Mesodermal cell (in vitro differentiated cells): Measurements from ENCODE around the gene OTOP2.

ENCODE experiments used
- H3K27ac ChIP-seq: 2 replicates; pipeline ENCODE4 v1.7.0; 2013; ENCODE audit warnings: mild to moderate bottlenecking, low read depth, low read length, moderate library complexity; ENCODE audit not compliant: severe bottlenecking
- H3K36me3 ChIP-seq: 2 replicates; pipeline ENCODE4 v1.7.1; 2013; ENCODE audit warnings: mild to moderate bottlenecking, low read length, moderate library complexity; ENCODE audit not compliant: control insufficient read depth, insufficient read depth
- H3K4me1 ChIP-seq: one replicate; pipeline ENCODE4 v1.7.1; 2013; ENCODE audit warnings: mild to moderate bottlenecking, low read length; ENCODE audit not compliant: insufficient read depth, control insufficient read depth, poor library complexity, severe bottlenecking
- H3K4me3 ChIP-seq: 2 replicates; pipeline ENCODE4 v1.7.0; 2013; ENCODE audit warnings: low read length, control low read depth, mild to moderate bottlenecking; ENCODE audit not compliant: insufficient read depth, poor library complexity, severe bottlenecking; ENCODE audit errors: extremely low read depth
- H3K9me3 ChIP-seq: 2 replicates; pipeline ENCODE4 v1.7.1; 2013; ENCODE audit warnings: mild to moderate bottlenecking, low read length, moderate library complexity; ENCODE audit not compliant: control insufficient read depth
- whole genome bisulfite sequencing, 2 experiments: methylation state at CpG; one replicate each; pipeline ENCODE4 v1.1.5; 2013; ENCODE audit warnings: missing lambda C conversion rate in 2 of 2; ENCODE audit not compliant: insufficient coverage in 2 of 2; 5-methylcytosine and 5-hydroxymethylcytosine counted together

Gene OTOP2

GRCh38 chr17:74945543-74945942 is 21.5 kb downstream of the OTOP2 start:
- H3K4me3 ChIP-seq: no peak overlapping the region
- H3K27ac ChIP-seq: no peak overlapping the region
- no peaks in the 10 kb centered on the region for H3K36me3 ChIP-seq
- WGBS, 2 experiments: 61 to 64% methylated on average over 6 of the region's 6 CpGs
- no peaks in the 10 kb centered on the region for H3K9me3 ChIP-seq
- H3K4me1 ChIP-seq: no peaks in the 10 kb centered on the region

DNA sequence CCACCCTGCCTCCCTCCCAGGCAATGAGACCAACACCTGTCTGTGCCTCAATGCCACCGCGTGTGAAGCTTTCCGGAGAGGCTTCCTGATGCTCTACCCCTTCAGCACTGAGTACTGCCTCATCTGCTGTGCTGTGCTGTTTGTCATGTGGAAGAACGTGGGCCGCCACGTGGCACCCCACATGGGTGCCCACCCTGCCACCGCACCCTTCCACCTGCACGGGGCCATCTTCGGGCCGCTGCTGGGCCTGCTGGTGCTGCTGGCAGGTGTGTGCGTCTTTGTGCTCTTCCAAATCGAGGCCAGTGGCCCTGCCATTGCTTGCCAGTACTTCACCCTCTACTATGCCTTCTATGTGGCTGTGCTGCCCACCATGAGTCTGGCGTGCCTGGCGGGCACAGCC is 22.6 kb downstream of the OTOP2 start:
- Histone ChIP-seq H3K9me3 (no peaks in the 10 kb centered on the region), H3K36me3 (no peaks in the 10 kb centered on the region), H3K4me1 (no peaks in the 10 kb centered on the region), H3K27ac (no peak overlapping the region), H3K4me3 (no peak overlapping the region)
- 85 to 93% methylated on average over 14 of the region's 14 CpGs for WGBS, 2 experiments

DNA sequence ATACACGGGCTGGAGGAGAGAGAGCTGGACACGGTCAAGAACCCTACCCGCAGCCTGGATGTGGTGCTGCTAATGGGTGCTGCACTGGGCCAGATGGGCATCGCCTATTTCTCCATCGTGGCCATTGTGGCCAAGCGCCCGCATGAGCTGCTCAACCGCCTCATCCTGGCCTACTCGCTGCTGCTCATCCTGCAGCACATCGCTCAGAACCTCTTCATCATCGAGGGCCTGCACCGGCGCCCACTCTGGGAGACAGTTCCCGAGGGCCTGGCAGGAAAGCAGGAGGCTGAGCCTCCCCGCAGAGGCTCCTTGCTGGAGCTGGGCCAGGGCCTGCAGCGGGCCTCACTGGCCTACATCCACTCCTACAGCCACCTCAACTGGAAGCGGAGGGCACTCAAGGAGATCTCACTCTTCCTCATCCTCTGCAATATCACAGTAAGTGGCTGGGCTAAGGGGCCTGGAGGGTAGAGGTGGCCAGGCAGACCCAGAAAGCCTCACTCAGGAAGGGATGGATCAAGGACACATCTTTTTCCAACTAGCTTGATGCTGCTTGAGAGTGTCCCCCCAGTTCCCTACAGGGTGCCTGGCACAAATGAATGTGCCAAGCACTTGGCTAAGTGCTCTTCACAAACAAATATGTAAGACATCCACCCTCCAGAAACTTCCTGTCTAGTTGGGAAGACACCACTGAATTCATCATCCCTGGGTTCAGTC is 23.1 kb downstream of the OTOP2 start:
- Histone ChIP-seq H3K9me3 (no peaks in the 10 kb centered on the region), H3K27ac (no peak overlapping the region), H3K4me1 (no peaks in the 10 kb centered on the region), H3K4me3 (no peak overlapping the region), H3K36me3 (no peaks in the 10 kb centered on the region)
- WGBS, 2 experiments: 90 to 92% methylated on average over 14 to 15 of the region's 17 CpGs

DNA sequence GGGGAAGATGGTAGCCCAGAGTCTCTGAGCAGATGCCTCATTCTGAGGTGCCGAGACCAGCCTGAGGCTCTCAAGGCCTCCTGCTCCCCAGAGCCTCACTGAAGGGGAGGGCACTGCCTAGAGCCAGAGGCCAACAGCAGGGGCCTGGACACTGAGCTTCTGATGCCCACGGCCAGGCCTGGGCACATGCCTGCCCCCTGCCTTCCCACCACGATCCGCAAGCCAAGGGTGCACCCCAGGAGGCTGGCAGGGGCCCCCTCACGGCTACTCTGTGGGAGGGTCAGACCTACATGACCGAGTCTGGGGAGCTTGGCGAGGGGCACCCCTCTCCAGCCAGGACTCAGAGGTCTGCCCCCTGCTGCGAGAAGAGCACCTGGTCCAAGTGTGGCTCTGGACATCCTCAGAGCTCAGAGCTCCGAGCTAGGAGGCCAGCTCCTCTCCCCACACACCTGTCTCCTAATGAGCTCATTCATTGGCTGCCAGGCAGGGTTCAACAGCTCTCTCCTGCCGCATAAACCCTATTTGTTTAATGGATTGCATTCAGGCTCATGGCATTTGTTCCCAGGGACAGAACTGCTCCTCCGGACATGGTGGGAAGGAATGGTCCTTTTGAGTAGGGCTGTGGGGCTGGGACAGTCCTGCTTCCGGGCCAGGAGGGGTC is 25.5 kb downstream of the OTOP2 start:
- no peak overlapping the region for H3K4me3 ChIP-seq
- 76 to 92% methylated on average over 9 to 12 of the region's 12 CpGs for WGBS, 2 experiments
- H3K27ac ChIP-seq: no peak overlapping the region
- H3K9me3 ChIP-seq: no peaks in the 10 kb centered on the region
- H3K36me3 ChIP-seq: no peaks in the 10 kb centered on the region
- H3K4me1 ChIP-seq: no peaks in the 10 kb centered on the region

DNA sequence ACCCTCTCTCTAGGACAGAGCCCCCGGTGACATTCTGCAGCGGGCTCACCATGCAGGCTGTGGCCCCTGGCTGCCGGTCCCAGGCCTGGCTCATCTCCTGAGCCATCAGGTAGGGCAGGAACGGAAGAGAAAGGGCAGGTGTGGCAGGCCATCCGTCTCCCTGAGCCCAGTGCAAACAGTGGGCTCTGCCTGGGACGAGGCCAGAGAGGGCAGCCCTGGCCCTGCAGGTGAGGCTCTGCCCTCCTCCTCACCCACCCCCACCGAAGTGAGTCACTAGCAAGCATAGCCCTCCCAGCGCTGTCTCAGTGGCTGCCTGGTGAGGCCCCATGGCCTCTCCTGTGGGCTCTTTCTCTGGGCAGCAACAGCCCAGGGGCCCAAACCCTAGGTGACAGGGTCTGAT is 26.1 kb downstream of the OTOP2 start:
- Histone ChIP-seq H3K4me3 (no peak overlapping the region), H3K27ac (no peak overlapping the region), H3K9me3 (no peaks in the 10 kb centered on the region), H3K36me3 (no peaks in the 10 kb centered on the region), H3K4me1 (no peaks in the 10 kb centered on the region)
- 59 to 68% methylated on average over 6 to 7 of the region's 8 CpGs for WGBS, 2 experiments

DNA sequence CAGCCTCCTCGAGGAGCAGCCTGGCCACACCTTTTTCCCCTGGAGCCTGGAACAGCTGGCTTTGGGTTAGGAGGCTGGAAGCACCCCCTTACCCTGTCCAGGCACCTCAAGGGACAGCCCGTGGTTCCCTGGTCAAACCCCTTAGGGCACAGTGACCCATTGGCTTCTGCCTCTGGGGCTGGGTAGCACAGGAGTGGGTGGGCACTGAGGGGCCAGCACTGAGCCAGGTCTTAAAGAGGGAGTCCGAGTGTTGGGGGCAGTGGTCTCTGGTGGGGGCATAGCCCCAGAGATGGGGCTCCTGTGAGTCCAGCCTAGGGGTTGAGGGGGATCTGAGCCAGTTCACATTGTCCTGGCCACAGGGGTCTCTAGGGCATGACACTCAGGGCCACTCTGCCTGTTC is 27.0 kb downstream of the OTOP2 start:
- WGBS, 2 experiments: 74 to 80% methylated on average over 2 to 3 of the region's 3 CpGs
- H3K36me3 ChIP-seq: no peaks in the 10 kb centered on the region
- H3K4me3 ChIP-seq: no peak overlapping the region
- no peaks in the 10 kb centered on the region for H3K9me3 ChIP-seq
- no peaks in the 10 kb centered on the region for H3K4me1 ChIP-seq
- no peak overlapping the region for H3K27ac ChIP-seq

DNA sequence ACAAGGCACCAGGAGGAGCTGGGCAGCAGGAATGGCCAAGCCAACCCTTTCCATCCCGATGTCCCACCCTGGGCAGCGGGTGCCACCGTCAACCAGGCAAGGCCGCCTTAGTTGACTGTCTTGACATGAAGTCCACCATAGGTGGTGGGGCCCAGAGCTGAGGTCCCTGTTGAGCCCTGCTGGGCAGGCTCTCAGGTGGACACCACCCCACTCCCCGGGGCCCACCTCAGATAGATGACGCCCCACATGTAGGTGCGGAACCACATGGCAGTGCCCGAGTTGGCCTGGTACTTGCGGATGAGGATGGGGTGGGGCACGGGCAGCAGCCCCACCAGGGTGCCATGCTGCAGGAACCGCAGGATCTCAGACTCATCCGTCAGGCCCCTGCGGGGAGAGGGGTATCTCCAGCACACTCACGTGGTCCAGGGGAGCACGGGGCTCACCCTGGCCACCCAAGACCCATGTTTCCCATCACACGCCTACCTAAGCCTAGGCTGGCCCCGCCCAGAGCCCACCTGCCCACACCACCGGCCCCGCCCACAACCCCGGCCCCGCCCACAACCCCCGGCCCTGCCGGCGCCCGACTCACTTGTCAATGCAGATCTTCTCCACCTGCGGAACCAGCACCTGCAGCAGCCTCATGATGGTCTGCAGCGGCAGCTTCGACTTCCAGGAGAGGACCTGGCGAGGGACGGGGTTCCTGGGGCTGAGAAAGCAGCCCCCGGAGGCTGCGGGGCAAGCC is 27.8 kb downstream of the OTOP2 start:
- no peaks in the 10 kb centered on the region for H3K9me3 ChIP-seq
- H3K4me3 ChIP-seq: no peak overlapping the region
- WGBS, 2 experiments: 77 to 91% methylated on average over 21 to 26 of the region's 32 CpGs
- no peak overlapping the region for H3K27ac ChIP-seq
- H3K36me3 ChIP-seq: no peaks in the 10 kb centered on the region
- no peaks in the 10 kb centered on the region for H3K4me1 ChIP-seq

DNA sequence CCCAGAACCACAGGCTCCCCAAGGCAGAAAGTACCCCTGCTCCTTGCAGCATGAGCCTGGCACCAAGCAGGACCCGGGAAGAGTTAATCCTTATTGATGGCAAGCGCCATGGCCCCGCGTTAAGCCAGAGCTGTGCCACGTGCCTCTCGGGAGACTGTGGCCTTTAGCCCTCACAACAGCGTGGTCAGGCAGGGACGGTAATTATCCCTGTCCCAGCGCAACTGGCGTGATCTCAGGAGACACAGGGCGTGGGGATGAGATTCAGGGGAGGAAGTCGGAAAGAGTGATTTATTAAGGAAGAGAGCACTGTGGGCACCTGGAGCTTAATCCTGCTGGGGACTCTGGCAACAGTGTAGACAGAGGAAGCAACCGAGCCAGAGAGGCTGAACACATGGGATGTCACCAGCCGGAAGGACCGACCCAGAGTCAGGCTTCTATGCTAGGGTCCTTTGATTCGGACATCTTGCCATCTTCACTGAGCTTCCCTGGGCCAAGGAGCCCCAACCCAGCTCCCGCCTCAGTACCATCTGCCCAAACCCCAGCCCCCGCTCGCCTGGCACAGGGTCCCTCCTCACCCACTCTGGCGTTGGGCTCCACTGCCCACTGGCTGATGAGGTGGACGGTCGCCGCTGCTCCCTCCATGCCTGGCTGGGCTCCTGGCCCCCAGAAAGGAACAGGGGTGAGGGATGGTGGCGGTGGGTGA is 28.5 kb downstream of the OTOP2 start:
- no peak overlapping the region for H3K4me3 ChIP-seq
- no peaks in the 10 kb centered on the region for H3K36me3 ChIP-seq
- H3K4me1 ChIP-seq: no peaks in the 10 kb centered on the region
- no peaks in the 10 kb centered on the region for H3K9me3 ChIP-seq
- H3K27ac ChIP-seq: no peak overlapping the region
- WGBS, 2 experiments: 89 to 92% methylated on average over 17 to 18 of the region's 24 CpGs

DNA sequence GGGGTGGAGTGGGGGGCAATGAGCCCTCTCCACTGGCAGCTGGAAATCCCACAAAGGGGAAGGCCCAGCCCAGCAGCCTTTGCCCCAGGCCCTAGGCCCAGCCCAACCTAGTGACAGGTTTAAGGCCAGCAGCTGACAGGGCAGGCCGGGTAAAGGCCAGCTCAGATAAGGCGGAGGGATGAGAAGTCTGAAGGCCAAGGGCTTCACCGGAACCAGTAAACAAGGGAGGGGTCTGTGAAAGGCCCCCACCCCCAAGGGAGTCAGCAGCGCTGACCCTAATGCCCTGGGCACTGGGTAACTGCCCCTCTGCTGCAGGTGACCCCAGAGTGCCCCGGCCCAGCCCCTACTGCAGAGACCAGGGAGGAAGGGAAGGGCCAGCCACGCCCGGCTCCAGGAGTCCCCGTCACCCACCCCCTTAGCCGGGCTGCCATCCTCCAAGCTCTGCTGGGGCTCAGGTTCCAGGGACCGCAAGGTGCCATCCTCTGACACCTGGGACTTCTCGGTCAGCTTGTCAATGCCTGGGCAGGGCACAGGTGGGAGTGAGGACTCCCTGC is 29.1 kb downstream of the OTOP2 start:
- 86 to 91% methylated on average over 6 to 11 of the region's 11 CpGs for WGBS, 2 experiments
- Histone ChIP-seq H3K4me1 (no peaks in the 10 kb centered on the region), H3K27ac (no peak overlapping the region), H3K9me3 (no peaks in the 10 kb centered on the region), H3K36me3 (no peaks in the 10 kb centered on the region), H3K4me3 (no peak overlapping the region)

GRCh38 chr17:74954115-74954514 is 30.0 kb downstream of the OTOP2 start:
- H3K36me3 ChIP-seq: no peaks in the 10 kb centered on the region
- no peak overlapping the region for H3K27ac ChIP-seq
- H3K4me3 ChIP-seq: no peak overlapping the region
- WGBS, 2 experiments: 90 to 91% methylated on average over 10 of the region's 15 CpGs
- H3K4me1 ChIP-seq: no peaks in the 10 kb centered on the region
- no peaks in the 10 kb centered on the region for H3K9me3 ChIP-seq
